ENCODE measurements around the gene DRD2.

DRD2 gene

DNA sequence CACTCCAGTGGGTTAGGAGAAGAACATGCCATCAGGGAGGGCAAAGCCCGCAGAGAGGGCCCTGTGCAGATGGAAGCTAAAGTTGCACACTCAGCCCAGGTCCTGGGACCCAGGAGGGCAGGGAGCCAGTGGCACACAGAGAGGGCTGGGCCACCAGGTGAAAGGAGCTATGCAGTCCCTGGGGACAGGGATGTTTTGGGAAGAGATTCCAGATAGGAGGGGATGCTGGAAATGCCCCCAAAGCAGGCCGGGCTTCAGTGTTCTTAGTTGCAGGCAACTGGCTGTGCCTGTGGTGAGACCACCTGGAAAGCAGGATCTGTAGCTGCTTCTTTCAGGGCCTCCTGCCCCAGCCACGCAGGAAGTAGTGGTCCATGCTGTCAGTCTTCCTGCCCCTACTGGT, 68.0 kb downstream of the DRD2 start:
- no peak for TF ChIP-seq REST (IDR thresholded peaks at IDR 0.05; ENCODE audit: insufficient replicate concordance, low read depth)
- TF ChIP-seq GABPA (IDR thresholded peaks at IDR 0.05; ENCODE audit: low read depth) = no peak
- TF ChIP-seq SPI1 (IDR thresholded peaks at IDR 0.05; ENCODE audit: borderline replicate concordance, low read depth) = no peak
- TF ChIP-seq POLR2AphosphoS5 (IDR thresholded peaks at IDR 0.05; ENCODE audit: low read depth) = no peak
- no peak for TF ChIP-seq CTCF (IDR thresholded peaks at IDR 0.05; ENCODE audit: insufficient read depth, low read length)
- DNase-seq (ENCODE audit: low read depth in 1 of 2, low spot score in 1 of 2) = no peak
- Histone ChIP-seq H3K4me3 (replicated peaks; ENCODE audit: insufficient read depth, low read length) (no peak overlapping the region), H3K27me3 (ENCODE audit: insufficient read depth, poor library complexity, severe bottlenecking) (no peaks in the 10 kb centered on the region), H3K27ac (replicated peaks) (no peak overlapping the region)

DNA sequence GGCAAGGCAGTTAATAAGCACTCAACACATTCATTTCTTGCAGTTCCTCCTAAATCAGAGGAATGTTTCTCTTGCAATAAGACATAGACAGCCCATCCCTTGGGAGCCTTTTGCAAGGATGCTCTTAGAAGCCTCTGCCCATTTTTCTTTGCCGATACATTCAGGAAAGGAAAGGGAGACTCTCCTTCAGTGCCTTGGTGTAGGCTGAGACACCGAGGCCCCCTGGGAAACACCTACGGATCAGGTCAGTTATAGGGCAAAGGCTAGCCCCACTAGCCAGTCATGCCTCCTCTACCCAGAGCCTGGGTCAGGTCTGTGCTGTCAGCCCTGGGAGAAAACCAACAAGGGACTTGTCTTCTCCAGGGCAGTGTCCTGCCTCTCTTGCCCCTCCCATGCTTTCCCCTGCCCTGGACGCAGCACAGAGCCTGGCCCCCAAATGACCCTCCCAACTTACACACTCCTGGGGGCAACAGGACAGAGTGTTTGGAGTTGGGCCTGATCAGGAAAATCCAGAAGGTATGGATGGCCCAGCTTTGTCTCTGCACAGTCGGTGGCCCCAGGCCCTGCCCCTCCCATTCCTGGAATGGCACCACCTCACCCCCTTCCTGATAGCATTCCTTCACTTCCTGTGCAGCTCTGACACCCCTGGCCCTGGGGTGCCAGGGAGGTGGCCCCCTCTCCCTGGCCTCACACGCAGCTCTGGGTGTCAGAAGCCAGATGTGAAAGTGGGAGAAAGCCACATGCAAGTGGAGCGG, 69.3 kb downstream of the DRD2 start:
- TF ChIP-seq GABPA (IDR thresholded peaks at IDR 0.05; ENCODE audit: low read depth) (no peak), CTCF (IDR thresholded peaks at IDR 0.05; ENCODE audit: insufficient read depth, low read length) (no peak), POLR2AphosphoS5 (IDR thresholded peaks at IDR 0.05; ENCODE audit: low read depth) (no peak), SPI1 (IDR thresholded peaks at IDR 0.05; ENCODE audit: borderline replicate concordance, low read depth) (no peak), REST (IDR thresholded peaks at IDR 0.05; ENCODE audit: insufficient replicate concordance, low read depth) (no peak)
- Histone ChIP-seq H3K4me3 (replicated peaks; ENCODE audit: insufficient read depth, low read length) (no peak overlapping the region), H3K27ac (replicated peaks) (no peak overlapping the region), H3K27me3 (ENCODE audit: insufficient read depth, poor library complexity, severe bottlenecking) (no peaks in the 10 kb centered on the region)
- DNase-seq (ENCODE audit: low read depth in 1 of 2, low spot score in 1 of 2) = no peak

- no peak overlapping the region for H3K27ac ChIP-seq (replicated peaks)
- H3K4me3 ChIP-seq (replicated peaks; ENCODE audit: insufficient read depth, low read length) = no peak overlapping the region
- TF ChIP-seq POLR2AphosphoS5 (IDR thresholded peaks at IDR 0.05; ENCODE audit: low read depth) = no peak
- no peak for TF ChIP-seq SPI1 (IDR thresholded peaks at IDR 0.05; ENCODE audit: borderline replicate concordance, low read depth)
- no peaks in the 10 kb centered on the region for H3K27me3 ChIP-seq (ENCODE audit: insufficient read depth, poor library complexity, severe bottlenecking)
- no peak for DNase-seq (ENCODE audit: low read depth in 1 of 2, low spot score in 1 of 2)
These were observed 70.3 kb downstream of the DRD2 start for GRCh38 chr11:113404859-113405430.

- no peak for DNase-seq (ENCODE audit: low read depth in 1 of 2, low spot score in 1 of 2)
- H3K4me3 ChIP-seq (replicated peaks; ENCODE audit: insufficient read depth, low read length) = no peak overlapping the region
- H3K27me3 ChIP-seq (ENCODE audit: insufficient read depth, poor library complexity, severe bottlenecking) = no peaks in the 10 kb centered on the region
- H3K27ac ChIP-seq (replicated peaks) = no peak overlapping the region
- TF ChIP-seq REST (IDR thresholded peaks at IDR 0.05; ENCODE audit: insufficient replicate concordance, low read depth) (no peak), POLR2AphosphoS5 (IDR thresholded peaks at IDR 0.05; ENCODE audit: low read depth) (no peak), CTCF (IDR thresholded peaks at IDR 0.05; ENCODE audit: insufficient read depth, low read length) (no peak), SPI1 (IDR thresholded peaks at IDR 0.05; ENCODE audit: borderline replicate concordance, low read depth) (no peak), GABPA (IDR thresholded peaks at IDR 0.05; ENCODE audit: low read depth) (no peak)
These were observed 73.5 kb downstream of the DRD2 start for GRCh38 chr11:113401718-113402117.

All from HL-60 (cell line).